GM10847 (cell line): ENCODE results near the gene CAMTA1.

ENCODE experiments used
- POLR2A ChIP-seq: IDR thresholded peaks from 2 replicates; pipeline ENCODE4 v1.6.1; 2011; ENCODE audit not compliant: insufficient read length; ENCODE audit errors: extremely low read depth

The CAMTA1 gene

GRCh38 chr1:7437036-7437435 is 651.8 kb downstream of the CAMTA1 start:
- TF ChIP-seq POLR2A = no peak

GRCh38 chr1:7437608-7438395 is 652.5 kb downstream of the CAMTA1 start:
- no peak for TF ChIP-seq POLR2A

DNA sequence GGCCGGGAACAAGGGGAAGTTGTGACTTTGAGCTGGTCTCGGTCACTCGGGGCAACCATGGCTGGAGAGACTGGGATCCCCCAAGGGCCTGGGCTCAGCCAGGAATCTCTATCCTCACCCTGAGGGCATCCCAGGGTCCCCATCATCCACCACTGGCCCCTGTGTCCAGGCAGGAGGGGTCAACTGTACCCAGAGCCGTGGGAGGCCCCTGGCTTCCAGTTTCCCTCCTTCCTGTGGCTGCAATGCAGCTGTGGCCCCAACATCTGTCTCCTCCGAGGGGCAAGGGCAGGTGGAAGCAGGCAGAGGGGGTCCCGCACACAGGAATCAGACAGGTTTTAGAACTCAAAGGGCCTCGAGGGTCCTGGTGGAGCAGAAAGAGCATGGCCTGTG is 653.1 kb downstream of the CAMTA1 start:
- no peak for TF ChIP-seq POLR2A

- TF ChIP-seq POLR2A = no peak
These were observed 653.8 kb downstream of the CAMTA1 start for GRCh38 chr1:7438921-7439655.

DNA sequence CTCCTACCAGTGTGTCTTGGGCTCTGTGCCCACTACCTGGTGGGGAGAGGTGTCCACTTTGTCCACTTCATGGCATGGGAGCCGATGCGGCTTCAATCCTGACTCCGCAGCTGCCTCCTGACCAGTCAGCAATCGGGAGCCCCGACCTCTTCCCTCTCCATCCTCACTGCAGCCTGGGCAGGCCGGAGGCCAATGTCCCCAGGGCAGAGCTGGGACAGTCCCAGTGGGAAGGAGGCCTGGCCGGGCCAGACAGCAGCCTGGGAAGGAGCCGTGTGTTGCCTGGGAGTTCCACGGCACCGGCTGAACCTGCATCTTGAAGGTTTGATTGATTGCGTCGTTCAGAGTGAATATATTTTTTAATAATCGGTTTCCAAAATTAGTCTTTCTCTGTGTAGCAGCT is 654.9 kb downstream of the CAMTA1 start:
- TF ChIP-seq POLR2A = no peak

- no peak for TF ChIP-seq POLR2A
These were observed 656.0 kb downstream of the CAMTA1 start for GRCh38 chr1:7441143-7441841.

DNA sequence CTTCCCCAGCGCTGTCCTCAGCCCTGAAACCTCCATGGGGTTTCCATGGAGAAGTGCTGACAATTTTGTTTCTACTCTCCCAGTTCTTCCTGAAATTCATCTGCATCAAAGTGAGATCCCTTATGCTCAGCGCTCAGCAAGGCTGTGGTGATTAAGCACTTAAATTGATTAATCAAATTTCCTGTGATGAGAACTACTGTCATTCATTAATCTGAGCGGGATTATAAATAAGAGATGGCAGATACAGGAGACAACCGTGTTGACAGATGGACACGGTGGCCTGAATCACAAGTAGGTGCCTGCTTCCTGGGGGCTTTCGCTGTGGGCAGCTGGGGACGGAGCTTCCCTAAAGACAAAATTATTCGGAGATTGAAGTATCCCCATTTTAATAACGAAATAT is 656.8 kb downstream of the CAMTA1 start:
- TF ChIP-seq POLR2A = no peak

DNA sequence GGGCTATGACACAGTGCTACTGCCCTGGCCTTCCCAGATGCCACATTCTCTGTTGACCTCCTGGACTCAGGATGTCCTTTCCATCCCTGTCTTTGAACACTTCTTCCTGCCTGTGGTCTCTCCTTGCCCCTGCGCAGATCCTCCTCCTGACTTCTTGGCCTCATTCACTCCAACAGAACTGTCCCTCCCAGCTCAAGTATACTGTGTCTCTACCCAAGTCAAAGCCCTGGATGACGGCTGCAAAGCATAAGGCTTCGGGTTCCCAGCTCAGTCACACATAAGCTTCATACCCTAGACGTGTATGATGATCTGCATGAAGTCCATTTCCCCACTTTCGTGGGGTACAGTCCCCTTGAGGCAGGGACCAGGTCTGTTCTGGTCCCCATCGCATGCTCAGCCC is 657.7 kb downstream of the CAMTA1 start:
- TF ChIP-seq POLR2A = no peak

- TF ChIP-seq POLR2A = no peak
These were observed 659.1 kb downstream of the CAMTA1 start for GRCh38 chr1:7444363-7444762.

- TF ChIP-seq POLR2A = no peak
These were observed 661.8 kb downstream of the CAMTA1 start for GRCh38 chr1:7447093-7447492.

DNA sequence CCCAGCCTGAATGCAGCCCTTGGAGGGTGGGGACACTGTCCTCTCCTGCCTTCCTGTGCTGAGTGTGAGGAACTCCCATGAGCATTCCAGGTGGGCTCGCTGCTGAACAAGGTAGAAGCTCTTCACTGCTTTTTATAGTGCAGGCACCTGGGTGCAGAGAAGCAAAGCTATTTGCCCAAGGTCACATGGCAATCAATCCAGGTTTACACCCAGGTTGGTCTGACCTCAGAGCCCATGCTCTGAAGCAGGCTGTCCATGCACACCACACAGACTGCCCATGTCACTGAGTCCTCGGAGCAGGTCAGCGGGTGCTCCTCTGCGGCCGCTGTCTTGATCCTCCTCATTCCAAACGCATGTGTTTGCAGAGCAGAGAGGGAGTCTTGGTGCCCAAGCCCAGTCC is 662.5 kb downstream of the CAMTA1 start:
- TF ChIP-seq POLR2A = no peak

GRCh38 chr1:7448986-7449385 is 663.7 kb downstream of the CAMTA1 start:
- no peak for TF ChIP-seq POLR2A

DNA sequence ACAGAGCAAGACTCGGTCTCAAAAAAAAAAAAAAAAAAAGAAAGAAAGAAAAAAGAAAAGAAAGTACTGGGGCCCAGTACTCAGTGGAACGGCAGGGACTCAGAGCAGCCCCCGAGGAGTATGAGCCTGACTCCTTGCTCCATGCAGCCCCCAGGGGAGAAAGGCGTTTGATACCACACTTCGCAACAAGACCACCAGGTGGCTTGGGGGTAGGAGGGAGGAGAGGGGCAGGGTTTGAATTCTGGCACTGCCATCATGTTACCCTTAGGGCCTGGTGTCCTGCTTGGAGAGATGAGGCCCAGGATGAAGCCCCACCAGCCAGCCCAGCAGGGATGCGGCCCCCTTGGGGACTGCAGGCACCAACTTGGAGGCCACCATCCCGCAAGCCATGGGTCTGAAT is 664.5 kb downstream of the CAMTA1 start:
- TF ChIP-seq POLR2A = no peak

GRCh38 chr1:7450838-7451237 is 665.6 kb downstream of the CAMTA1 start:
- no peak for TF ChIP-seq POLR2A

- no peak for TF ChIP-seq POLR2A
These were observed 667.8 kb downstream of the CAMTA1 start for GRCh38 chr1:7453038-7453437.
